GM18951 (cell line): Measurements from ENCODE around the gene SHTN1.

Source experiments
- POLR2A ChIP-seq: IDR thresholded peaks from 4 replicates; pipeline ENCODE4 v1.6.1; 2011; ENCODE audit warnings: mild to moderate bottlenecking; ENCODE audit not compliant: insufficient read length, insufficient read depth; ENCODE audit errors: extremely low read depth
- in situ Hi-C: fragments of 300-500 bp; cut with MboI; formaldehyde crosslinking; loops from one replicate; pipeline ENCODE4 v1.12.0; 2022; ENCODE audit warnings: low sequenced_read_pairs, mixed read lengths, inconsistent platforms; ENCODE audit not compliant: unreplicated experiment

SHTN1 gene

GRCh38 chr10:116997015-116997414 lies 8.0 kb downstream of the SHTN1 start:
- no peak for TF ChIP-seq POLR2A
- in situ Hi-C loops, result no loop called here

- no peak for TF ChIP-seq POLR2A
- in situ Hi-C loops, result no loop called here
These were observed 9.3 kb downstream of the SHTN1 start for GRCh38 chr10:116995648-116996047.

GRCh38 chr10:116994113-116994890 lies 10.7 kb downstream of the SHTN1 start:
- in situ Hi-C loops, result no loop called here
- no peak for TF ChIP-seq POLR2A

GRCh38 chr10:116993610-116994009 lies 11.4 kb downstream of the SHTN1 start:
- no peak for TF ChIP-seq POLR2A
- in situ Hi-C loops, result no loop called here

- in situ Hi-C loops, result no loop called here
These were observed 12.8 kb downstream of the SHTN1 start for GRCh38 chr10:116992183-116992582.

GRCh38 chr10:116990276-116990800 lies 14.6 kb downstream of the SHTN1 start:
- TF ChIP-seq POLR2A, result no peak
- in situ Hi-C loops, result no loop called here

More at GRCh38 chr10:116992183-116992582, 12.8 kb downstream of the SHTN1 start:
- no peak for TF ChIP-seq POLR2A

GRCh38 chr10:116989439-116989838 lies 15.5 kb downstream of the SHTN1 start:
- in situ Hi-C loops, result no loop called here
- TF ChIP-seq POLR2A, result no peak

- no peak for TF ChIP-seq POLR2A
- in situ Hi-C loops, result no loop called here
These were observed 16.7 kb downstream of the SHTN1 start for GRCh38 chr10:116988311-116988710.

GRCh38 chr10:116985611-116986010 lies 19.4 kb downstream of the SHTN1 start:
- TF ChIP-seq POLR2A, result no peak

GRCh38 chr10:116984202-116984990 lies 20.6 kb downstream of the SHTN1 start:
- in situ Hi-C loops, result no loop called here
- no peak for TF ChIP-seq POLR2A

More at GRCh38 chr10:116985611-116986010, 19.4 kb downstream of the SHTN1 start:
- in situ Hi-C loops, result no loop called here

GRCh38 chr10:116980041-116980440 lies 24.9 kb downstream of the SHTN1 start:
- in situ Hi-C loops, result no loop called here
- TF ChIP-seq POLR2A, result no peak

- TF ChIP-seq POLR2A, result no peak
These were observed 26.1 kb downstream of the SHTN1 start for GRCh38 chr10:116978901-116979300.

GRCh38 chr10:116974456-116975005 lies 30.5 kb downstream of the SHTN1 start:
- no peak for TF ChIP-seq POLR2A
- in situ Hi-C loops, result no loop called here

More at GRCh38 chr10:116978901-116979300, 26.1 kb downstream of the SHTN1 start:
- in situ Hi-C loops, result no loop called here
